Stimulated activated CD4-positive, alpha-beta T cell treated with anti-CD3 and anti-CD28 coated beads, Interleukin-1b, Interleukin-23, amount 100 ng/mL, for 1 hour (primary cell): ENCODE measurements around the gene ZNF784.
A peak's percentile ranks its signal among the peaks of the same experiment; 100 is the strongest.

Source experiments
- DNase-seq, 2 donors: peaks; one replicate each; pipeline ENCODE4 v3.0.0-alpha.2; 2020; ENCODE audit warnings: low read depth in 2 of 2

ZNF784 gene

DNA sequence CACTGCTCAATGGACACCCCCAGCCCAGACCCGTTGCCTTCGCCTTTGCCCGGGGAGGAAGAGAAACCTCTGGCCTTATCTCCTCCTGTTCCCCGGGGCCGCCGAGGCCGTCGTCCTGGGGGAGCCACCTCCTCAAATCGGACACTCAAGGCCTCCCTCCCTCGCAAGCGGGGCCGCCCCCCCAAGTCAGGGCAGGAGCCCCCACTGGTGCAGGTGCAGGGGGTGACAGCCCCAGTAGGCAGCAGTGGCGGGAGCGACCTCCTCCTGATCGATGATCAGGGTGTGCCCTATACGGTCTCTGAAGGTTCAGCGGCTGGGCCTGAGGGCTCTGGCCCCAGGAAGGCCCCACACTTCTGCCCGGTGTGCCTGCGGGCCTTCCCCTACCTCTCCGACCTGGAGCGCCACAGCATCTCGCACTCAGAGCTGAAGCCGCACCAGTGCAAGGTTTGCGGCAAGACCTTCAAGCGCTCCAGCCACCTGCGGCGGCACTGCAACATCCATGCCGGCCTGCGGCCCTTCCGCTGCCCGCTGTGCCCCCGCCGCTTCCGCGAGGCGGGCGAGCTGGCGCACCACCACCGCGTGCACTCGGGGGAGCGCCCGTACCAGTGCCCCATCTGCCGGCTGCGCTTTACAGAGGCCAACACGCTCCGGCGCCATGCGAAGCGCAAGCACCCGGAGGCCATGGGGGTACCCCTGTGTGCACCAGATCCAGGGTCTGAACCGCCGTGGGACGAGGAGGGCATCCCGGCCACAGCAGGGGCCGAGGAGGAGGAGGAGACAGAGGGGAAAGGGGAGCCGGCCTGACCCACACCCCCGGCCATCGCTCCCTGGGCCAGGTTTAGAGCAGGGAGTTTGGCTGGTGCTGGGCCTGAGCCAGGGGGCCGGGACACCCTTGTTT lies 22.0 kb downstream of the ZNF784 start:
- DNase-seq: no peak

DNA sequence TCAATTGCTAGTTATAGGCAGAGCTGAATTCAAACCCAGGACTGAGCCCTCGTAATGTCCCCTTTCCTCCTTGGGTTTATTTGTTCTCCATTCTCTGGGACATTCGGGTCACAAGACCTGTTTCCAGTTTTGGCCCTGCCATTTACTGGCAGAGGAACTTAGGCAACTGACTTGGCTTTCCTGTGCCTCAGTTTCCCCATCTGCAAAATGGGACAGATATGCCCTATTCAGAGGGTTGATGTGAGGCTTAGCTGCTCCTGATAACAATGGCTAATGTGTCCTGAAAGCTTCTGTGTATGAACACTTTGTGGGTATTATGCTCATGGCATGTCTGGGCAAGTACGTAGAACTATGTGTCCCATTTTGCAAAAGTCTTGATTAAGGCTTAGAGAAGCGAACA lies 23.3 kb downstream of the ZNF784 start:
- DNase-seq: no peak

DNA sequence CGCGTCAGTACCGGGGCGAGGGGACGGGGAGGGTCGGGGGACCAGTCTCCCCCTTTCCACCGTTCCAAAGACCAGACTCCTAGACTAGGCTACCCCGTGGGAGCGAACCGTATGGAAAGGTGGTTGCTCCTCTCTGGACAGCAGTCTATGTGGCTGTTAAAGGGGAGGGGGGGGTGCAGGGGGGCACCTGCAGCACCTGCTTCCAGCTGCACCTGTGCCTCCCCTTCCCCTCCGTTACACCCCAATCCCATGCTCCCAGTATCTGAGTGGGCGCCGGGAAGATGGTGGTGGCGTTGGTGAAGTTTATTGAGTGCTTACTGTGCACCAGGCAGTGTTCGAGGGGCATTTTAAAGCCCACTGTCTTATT lies 23.7 kb downstream of the ZNF784 start:
- DNase-seq: no peak

DNA sequence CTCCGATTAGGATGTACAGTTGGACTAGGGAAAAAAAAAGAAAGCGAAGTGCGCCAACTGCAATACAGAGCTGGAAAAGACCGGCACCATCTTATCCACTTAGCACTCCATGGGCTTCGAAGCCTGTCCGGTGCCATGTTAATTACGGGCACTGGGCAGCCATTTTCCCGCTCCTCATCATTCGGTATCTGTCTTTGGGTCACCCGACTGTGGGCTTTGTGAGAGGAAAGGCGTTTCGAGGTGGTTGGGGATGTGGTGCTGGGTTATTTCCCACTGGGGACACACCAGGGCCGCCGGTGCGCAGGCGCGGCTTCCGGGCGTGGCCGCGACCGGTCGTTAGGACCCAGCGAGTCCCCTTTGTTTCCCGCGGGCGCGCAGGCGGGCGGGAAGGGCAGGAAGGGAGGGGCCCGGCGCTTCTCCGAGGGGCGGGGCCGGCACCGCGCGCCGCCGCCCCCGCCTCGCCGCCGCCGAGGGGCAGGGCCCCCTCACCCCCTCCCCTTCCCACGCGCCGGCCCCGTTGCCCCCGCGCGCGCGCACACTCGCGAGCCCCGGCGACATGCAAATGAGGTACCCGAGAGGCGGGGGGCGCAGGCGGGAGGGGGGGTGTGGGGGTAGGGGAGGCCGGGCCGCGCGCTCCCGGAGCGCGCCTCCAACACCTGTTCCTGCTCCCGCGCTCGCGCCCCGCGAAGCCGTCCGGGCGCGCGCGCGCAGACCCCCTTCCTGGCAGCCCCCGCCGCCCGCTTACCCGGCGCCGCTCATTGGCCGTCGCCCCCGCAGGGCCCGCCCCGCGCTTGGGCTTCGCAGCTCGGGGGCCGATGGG lies 24.3 kb downstream of the ZNF784 start, which contains the start of gene ZNF524:
TSS of gene ZNF524 (plus strand) at position 447 of the 820 bp plus-strand sequence. CDS start 1,825 bp downstream, outside the sequence.
- peak; percentile 60 for DNase-seq

DNA sequence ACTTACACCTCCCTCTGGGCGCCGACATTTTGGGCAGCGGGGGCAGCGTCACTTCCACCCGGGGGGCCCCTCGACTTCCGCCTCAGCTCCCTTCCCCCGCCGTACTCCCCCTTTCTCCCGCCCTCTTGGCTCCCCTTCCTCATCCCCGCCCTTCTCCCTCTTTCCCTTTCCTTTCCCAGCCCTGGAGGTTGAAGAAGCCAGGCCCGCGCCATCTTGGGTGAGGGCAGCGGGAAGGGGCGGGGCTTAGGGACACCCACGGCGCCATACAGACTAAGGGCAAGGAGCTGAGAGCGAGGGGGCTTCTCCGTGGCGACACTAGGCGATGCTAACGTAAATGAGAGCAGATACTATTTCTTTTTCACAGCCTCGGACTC lies 24.9 kb downstream of the ZNF784 start, which contains the start of gene FIZ1:
TSS of gene FIZ1 (minus strand) at position 50 of the 374 bp plus-strand sequence. CDS start 1,652 bp downstream, outside the sequence.
- DNase-seq: peak; percentile 90 to 96

DNA sequence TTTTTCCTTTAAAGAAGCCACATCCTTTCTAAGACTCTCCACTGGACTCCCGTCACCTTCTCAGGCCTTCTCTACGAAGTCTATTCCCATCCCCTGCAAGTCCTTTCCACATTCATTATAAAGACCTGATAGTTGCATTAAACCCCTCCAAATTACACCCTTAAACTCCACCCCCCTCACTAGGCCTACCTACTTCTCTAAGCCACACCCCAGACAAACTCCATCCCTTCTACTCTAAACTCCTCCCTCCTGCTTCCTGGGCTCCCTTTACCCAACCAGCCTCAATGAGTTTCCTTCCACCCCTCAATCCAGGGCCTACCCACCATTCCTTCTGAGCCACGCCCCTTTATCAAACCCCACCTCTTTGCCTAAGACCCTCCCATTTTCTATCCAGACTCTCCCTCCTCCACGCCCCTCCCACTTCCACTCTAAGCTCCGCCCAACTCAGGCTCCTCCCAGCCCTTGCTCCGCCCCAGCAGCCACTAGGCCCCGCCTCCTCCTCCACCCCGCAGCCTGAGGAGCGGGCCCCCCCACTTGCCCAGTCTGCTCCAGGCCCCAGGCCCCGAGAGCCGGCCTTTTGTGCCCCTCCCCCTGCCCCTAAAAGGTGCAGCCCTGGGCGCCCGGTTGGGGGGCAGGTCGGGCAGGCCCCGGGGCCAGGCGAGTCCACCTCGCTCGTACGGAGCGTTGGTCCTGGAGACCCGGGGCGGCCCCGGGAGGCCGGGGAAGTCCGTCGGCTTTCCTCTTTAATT lies 25.5 kb downstream of the ZNF784 start:
- peak; percentile 88 to 89 for DNase-seq

DNA sequence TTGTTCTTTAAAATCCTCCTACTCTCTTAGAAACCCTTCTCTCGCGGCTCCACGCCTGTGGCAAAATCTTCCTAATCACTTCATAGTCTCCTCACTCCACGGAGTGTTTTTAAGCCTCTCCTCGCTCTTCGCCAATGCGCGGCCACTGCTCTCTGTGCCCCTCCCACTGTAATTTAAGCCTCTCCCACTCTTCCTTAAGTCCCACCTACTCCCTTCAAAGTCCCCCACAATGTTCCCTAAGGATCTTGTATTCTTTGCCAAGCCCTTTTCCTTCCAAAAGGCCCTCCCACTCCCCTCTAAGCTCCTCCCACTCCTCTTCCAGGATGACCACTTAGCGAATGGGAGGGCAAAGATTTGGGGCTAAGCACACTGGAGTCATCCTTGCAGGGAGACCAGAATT lies 26.3 kb downstream of the ZNF784 start:
- no peak for DNase-seq

DNA sequence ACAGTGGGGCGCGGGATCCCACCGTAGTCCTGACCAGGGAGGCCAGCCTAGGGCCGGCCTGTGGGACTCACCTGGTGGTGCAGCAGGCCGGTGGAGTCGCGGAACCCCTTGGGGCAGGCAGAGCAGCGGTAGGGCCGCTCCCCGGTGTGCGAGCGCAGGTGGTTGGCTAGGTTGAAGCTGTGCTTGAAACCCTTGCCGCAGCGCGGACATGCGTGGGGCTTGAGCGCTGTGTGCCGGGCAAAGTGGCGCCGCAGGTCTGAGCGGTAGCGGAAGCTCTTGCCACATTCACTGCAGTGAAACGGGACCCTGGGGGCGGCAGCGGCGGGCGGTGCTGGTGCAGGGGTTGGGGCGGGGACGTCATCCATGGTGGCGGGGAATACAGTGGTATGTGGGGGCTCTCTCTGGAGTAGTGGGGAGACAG lies 26.9 kb downstream of the ZNF784 start:
- DNase-seq: no peak

DNA sequence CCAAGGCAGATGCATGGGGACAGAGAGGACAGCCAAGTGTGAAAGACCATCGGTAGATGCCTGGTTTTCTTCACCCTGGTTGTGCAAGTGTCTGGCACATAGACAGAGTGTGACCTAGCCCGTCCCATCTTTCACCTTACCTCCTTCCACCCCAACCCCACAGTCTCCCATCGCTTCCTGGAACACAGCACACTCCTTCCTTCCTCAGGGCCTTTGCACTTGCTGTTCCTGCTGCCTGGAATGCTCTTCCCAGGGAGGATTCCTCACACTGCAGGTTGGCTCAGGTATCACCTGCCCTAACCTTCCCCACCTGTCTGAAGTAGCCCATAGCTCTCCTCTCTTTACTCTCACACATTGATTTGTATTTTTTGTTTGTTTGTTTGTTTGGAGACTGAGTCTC lies 28.1 kb downstream of the ZNF784 start:
- DNase-seq: no peak

DNA sequence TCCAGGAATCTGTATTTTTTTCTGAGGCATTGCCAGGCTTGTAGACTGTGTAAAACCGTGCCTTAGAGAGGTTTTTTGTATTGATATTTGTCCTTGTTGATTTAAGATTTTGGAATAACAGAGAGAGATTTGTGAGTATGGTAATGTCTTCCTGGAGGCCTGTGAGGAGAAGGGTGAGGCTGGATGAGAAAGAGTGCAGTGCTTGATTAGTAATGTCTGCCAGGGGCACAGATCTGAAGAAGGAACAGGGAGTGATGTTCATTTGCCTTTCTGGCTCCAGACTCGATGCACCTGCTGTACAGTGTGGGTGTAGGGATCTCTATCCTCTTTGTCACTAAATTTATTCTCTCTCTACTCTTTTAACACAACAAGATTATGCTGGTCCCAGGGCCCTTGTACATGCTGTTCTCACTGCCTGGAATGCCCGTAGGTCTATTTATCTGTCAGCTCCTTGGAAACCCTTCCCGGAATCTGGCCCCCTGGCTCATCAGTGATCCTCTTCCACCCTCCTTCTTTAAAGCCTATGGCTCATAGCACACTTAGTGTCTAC lies 29.3 kb downstream of the ZNF784 start:
- DNase-seq: no peak

DNA sequence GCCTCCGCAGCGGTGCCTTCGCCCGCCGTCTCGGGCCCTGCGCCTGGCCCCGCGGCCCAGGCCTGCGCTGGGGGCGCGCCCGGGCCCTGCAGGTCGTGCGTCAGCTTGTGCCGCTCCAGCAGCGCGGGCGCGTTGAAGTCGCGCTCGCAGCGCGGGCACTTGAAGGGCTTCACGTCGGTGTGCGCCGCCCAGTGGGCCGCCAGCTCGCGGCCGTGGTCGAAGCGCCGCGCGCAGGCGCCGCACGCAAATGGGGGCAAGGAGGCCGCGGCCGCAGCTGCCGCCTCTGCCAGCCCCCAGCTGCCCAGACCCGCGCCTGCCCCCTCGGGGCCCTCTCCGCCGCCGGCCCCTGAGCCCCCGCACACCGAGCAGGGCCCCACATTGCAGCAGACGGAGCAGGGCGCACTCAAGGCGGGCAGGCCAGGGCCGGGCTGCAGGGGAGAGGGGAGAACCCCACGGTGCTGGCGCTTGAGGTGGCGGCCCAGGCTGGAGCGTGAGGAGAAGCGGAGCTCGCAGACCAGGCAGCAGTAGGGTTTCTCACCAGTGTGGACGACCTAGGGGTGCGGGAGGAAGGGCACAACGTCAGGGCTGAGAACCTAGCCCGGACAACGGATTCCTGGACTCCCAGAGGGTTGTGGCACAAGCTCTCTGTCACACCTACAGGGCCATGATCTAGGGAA lies 31.1 kb downstream of the ZNF784 start:
- DNase-seq: no peak

DNA sequence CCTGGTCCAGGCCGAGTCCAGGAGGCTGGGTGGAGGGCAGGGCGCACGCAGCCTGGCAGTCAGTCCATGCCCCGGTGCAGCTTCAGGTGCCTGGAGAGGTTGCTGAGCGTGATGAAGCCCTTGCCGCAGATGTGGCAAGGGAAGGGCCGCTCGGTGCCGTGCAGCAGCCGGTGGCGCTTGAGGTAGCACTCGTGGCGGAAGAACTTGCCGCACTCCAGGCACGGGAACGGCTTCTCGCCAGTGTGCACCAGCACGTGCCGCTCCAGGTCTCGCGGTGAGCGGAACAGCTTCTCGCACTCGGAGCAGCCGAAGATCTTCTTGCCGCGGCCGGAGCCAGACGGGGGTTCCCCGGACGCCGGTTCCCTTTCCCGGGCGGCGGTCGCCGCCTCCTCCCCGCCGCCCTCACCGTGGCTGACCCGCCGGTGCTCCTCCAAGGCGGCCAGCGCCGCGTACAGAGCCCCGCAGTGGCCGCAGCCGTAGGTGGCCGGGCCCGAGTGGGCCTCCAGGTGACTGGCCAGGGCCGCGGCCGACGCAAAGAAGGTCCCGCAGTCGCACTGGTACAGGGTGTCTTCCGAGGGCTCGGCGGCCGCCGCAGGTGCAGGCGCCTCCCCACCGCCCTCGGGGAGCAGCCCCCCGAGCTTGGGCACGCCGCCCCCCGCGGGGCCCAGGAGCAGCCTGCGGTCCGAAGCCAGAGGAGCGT lies 31.8 kb downstream of the ZNF784 start:
- no peak for DNase-seq

DNA sequence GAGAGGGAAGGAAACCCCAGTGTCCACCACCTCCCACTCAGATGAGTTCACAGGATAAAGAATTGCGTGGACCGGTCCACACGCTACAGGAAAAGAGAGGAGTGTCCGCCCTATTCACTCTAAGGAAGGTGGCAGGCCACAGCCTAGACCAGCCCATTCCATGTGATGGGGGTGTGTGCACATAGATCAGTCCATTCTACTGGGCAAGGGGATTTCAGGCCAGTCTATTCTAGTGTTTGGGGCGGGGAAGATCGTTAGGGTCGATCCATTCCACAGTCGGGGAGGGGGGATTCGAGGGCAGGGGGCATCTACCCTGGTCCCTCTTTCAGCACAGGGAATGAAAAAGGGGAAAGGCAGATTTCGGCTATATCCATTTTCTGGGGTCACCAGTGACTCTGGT lies 32.8 kb downstream of the ZNF784 start:
- no peak for DNase-seq

DNA sequence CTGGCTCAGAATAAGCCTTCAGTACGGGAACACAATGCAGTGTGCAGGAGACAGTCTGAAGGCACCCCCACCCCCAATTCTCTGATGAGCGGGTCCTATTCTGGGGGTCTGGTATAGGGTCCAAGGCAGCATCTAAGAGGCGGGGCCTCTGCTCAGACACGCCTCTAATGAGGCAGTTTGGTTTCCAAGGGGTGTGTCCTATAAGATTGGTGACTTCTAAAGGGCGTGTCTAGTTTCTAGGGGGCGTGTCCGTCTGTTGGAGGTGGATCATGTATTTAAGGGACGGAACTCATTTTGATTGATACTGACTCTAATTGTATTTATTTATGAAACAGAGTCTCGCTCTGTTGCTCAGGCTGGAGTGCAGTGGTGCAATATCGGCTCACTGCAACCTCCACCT lies 33.7 kb downstream of the ZNF784 start:
- no peak for DNase-seq

DNA sequence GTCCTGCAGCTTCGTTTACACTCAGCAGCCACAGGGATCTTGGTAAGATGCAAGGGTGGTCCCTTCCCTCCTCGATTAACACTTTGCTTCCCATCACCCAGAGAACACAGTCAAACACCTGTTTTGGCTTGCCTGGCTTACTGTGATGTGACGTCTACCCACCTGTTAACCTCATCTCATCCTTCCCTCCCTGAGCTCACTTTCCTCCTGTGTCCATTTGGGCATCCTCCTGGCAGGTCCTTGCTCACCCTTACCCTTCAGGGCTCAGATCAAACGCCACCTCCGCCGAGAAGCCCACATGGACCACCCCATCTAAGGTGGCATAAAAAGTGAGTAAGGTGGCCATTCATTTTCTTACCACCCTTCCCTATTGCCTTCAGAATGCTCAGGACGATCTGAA lies 34.3 kb downstream of the ZNF784 start:
- no peak for DNase-seq

DNA sequence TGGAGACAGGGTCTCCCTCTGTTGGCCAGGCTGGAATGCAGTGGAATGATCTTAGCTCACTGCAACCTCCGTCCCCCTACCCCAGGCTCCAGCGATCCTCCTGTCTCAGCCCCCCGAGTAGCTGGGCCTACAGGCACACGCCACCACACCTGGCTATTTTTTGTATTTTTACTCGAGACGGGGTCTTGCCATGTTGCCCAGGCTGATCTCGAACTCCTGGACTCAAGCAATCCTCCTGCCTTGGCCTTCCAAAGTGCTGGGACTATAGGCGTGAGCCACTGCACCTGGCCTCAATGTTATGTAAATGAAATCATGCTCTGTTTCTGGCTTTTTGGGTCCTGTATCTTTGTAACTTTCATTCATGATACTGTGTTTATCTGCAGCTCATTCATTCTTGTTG lies 35.6 kb downstream of the ZNF784 start:
- no peak for DNase-seq

DNA sequence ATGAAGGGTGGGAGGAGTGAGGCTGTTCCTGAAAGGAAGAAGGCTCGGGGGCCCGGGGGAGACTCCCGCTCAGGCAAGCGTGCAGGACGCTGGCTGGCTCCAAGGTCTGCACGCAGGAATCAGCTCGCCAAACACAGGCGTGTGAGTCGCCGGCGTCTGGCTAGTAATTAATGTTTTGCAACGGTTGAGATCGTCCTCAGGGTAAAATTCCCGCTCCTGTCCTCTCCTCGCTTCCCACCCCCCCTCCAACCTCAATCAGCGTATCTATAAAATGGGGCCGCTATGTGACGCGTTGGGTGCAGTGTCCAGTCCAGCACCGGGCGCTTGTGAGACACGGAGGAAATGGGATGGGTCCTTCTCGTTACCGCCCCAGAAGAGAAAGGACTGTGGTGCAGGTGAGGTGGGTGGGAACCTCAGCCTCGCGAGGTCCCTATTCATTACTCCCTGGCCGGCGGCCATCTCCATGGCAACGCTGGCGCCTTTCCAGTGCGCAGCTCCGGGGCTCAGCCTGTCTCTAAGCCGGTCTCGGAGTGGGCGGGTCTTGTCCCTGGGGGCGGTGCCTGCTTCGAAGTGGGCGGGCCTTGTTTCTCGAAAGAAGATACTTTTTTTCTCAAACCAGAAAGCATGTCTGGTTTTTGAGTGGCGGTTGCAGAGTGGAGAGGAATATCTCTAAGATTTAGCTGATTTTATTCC lies 37.2 kb downstream of the ZNF784 start:
- peak; percentile 81 to 88 for DNase-seq

DNA sequence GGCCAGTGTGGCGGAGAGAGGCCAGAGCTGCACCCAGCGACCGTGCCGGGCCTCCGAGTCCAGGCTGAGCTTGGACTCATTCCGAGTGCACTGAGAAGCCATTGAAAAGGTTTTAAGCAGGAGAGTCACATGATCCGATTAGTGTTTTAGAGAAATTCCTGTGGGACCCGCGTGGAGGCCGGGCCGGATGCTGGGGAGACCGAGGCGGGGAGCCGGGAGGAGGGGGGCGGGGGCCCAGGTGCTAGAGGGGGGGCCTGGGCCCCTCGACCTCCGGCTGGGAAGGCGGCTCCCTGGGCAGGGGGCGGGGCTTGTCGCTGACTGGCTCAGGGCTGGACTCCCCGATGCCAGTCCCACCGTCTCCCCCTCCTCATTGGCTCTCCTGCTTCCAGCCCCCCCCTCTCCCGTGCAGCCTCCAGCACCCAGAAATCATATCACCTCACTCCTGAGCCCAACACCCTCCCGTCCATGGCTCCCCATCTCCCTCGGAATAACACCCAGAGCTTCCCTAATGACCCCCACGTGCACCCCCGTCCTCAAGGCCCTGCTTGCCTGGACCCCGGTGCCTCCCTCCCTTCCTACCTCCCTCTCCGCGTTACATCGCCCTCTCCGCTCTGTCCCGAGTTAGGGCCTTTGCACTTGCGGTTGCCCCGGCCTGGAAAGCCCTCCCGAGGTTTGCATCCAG lies 38.6 kb downstream of the ZNF784 start:
- DNase-seq: peak in 1 of 2 donors; percentile 41

DNA sequence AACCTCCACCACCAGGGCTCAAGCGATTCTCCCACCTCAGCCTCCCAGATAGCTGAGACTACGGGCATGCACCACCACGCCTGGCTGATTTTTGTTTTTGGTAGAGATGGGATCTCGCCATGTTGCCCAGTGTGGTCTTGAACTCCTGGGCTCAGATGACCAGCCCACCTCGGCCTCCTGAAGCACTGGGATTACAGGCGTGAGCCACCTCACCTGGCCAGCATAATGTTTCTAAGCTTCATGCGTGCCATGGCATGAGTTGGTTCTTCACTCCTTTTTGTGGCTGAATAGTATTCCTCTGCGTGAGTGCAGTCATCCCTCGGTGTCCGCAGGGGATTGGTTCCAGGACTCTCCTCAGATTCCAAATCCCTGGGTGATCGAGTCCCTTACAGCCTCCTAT lies 39.5 kb downstream of the ZNF784 start:
- no peak for DNase-seq
